HG02798 (cell line): Measurements from ENCODE around the gene PDHA1.

Experiments used
- ATAC-seq: cut with Tn5 transposase; IDR thresholded peaks from one replicate; pipeline ENCODE4 v1.9.1; 2021; ENCODE audit warnings: mild to moderate bottlenecking; ENCODE audit not compliant: unreplicated experiment, poor library complexity

The PDHA1 gene

GRCh38 chrX:19373351-19373891, 29.7 kb downstream of the PDHA1 start:
- ATAC-seq: no peak

DNA sequence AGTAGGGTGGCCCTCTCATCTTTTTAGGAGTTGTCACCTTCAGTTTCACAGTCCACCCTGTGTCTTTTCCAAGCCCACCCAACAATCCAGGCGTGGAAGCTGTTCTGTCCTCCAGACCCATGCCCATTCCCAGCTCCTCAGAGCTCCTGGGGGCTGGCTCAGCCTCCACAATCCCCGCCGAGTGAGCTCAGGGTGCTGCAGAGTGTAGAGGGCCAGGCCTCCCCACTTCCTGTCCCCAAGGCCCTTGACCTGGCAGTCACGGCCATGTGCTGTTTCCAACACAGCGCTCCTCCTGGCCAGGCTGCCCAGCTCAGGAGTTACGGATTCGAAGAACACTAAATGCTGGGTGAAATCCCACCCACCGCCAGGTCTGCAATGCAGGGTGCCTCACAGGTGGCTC, 31.8 kb downstream of the PDHA1 start:
- no peak for ATAC-seq

DNA sequence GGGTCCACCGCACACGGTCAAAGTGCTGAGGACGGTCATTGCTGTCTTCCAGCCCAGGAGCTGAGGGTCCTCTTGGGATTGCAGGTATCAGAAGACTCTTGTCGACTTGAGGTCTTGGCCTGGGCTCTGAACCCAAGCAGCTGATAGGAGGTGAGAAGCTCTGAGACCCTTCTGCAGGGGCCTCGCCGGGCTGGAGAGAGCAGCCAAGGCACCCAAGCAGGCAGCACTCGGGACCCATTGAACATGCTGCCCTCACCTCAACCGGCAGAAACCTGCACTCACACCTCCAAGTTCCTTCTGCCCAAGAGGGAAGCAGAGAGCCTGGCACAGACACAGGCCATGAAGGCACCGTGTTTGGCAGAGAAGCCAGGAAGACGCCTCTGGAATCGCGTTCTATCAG, 34.1 kb downstream of the PDHA1 start:
- ATAC-seq: no peak

DNA sequence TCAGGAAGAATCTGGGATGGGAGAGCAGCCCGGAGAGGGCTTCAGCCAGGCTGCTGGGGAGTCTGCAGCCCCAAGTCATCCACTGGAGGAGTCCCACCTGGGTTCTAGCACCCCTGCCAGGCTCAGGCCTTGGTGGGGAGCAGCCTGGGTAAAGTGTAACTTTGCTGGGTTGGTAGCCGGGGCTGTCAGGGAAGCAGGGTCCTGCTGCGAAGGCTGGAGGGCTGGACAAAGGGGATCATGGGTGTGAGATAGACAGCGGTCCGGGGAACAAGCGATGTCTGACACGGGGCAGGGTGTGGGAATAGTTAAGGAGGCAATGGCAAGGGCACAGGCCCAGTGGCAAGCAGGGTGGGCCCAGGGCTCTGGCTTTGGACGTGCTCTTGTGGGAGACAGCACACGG, 37.6 kb downstream of the PDHA1 start:
- no peak for ATAC-seq

- peak; percentile 65 for ATAC-seq
Observed at GRCh38 chrX:19382555-19383145, 38.9 kb downstream of the PDHA1 start.

DNA sequence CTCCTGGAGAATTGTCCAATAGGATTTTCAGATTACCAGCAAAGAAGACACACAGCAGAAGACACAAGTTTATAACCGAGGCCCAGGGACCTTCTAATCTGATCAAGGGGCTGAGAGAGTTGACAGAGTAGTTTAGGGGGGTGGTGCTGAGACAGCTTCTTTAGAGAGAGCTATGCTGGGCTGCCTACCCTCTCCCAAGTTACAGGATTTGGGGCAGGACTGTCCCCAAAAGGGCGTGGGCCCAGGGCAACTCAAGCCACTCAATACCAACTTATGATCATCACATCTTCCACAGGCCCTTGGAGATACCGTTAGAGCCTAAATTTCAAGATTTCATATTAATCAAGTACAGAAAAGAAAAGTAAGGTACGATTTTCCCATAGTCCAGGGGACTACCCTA, 43.0 kb downstream of the PDHA1 start:
- ATAC-seq: no peak

DNA sequence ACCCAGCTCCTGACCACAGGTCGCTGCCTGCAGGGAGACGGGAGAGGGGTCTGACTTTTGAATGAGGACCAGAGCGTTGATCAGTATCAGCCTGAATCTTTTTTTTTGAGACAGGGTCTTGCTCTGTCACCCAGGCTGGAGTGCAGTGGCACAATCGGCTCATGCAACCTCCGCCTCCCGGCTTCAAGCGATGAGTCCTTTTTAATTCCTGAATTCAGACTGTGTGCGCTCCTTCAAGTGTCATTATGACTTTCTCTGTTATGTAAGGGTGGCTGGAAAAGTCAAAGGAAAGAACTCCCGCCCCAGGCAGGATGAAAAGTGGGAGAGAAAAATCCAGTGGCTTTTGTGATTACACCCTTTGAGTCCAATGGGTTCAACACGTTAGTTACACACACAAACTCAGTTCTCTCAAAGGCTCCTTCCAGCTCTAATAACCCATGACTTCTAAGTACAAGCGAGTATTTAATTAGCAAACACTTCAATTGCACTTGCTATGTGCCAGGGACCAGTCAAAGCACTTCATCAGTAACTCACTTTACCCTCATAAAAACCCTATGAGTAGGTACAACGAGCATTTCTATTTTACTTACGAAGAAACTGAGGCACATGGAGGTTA, 44.4 kb downstream of the PDHA1 start:
- no peak for ATAC-seq

- no peak for ATAC-seq
Observed at GRCh38 chrX:19388741-19389140, 45.0 kb downstream of the PDHA1 start.

DNA sequence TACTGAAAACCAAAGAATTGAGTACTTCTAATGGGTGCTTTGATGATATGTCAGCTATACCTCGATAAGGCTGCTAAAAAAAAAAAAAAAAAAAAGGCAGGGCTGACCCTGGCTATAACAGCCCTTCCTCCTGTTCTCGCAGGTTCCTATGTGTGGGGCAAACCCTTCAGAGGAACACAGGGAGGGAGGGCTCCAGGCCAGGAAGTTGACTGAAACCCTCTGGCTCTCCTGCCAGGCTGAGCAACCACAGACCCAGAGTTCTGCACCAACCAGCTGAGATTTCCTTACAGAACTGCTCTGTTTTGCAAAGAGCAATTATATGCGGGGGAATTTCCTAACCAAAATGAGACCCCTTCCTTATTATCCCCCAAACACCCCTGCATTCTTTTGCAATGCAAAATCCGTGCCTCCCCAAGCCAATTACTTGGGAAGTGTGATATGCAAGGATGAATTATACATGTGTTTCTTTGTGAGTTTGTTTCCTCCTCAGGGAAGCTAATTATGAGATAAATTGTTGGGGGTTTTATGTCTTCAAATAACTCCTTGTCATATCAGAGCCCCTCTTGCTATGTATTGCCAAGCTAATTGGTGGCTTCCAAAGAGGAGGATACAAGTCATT, 45.6 kb downstream of the PDHA1 start:
- no peak for ATAC-seq

GRCh38 chrX:19392078-19392477, 48.4 kb downstream of the PDHA1 start:
- ATAC-seq: no peak

GRCh38 chrX:19392703-19393102, 49.0 kb downstream of the PDHA1 start:
- ATAC-seq: no peak

GRCh38 chrX:19403696-19404095, 60.0 kb downstream of the PDHA1 start:
- ATAC-seq: no peak

DNA sequence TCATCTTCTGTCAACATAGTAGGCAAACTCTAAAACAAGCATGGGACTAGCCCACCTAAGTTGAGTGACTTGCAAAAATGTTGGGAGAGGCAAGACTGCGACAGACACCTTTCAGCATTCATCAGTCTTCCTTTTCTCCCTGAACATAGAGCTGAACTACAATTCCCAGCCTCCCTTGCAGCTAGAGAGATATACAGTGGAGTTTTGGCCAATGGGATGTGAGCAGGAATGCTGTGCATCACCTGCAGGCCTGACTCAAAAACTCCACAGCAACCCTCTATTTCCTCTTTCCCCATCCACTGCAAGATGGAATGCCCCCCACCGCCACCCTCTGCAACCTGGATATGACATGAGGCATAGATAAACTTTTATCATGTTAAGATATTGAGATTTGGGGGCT, 66.5 kb downstream of the PDHA1 start:
- no peak for ATAC-seq
